Measurements from ENCODE around the gene FOXF2. TPM values are rescaled to one million over a fixed set of nuclear protein-coding genes. Genes with fewer than 3 reads are reported as not detected.
"Not testable (repeated sequence)": the region's sequence is repeated elsewhere in the genome, so short reads cannot be mapped to it uniquely, and the experiment has no call there.

Gene FOXF2
- total and polyA plus RNA-seq, 7 donors = 3.5 to 37.8 (median 18.2) TPM

DNA sequence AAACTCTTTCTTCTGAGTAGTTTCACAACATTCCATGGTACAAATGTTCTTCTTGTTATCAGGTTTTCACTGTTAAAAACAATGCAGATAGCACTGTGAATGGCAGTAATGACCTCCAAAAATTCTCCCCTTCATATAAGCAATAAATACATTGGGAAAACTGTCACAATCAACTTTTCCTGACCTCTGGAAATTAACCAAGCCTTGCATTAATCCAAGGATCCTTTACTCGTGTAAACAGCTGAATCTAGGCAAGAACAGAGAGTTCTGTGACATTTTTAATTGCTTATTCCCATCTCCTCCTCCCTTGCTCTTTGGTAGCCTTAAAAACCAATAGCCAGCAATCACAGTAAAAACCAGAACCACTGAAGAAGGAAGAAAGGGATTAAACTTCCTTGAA is 39.7 kb upstream of the FOXF2 start:
- Histone ChIP-seq H3K4me1 (no peaks in the 10 kb centered on the region), H3K9me3 (peaks cover 0 to 7% (median 4%) of the 10 kb centered on the region in 4 donors), H3K27ac (peak overlapping the region in 1 of 4 donors; percentile 20), H3K36me3 (no peaks in the 10 kb centered on the region), H3K4me3 (no peak overlapping the region), H3K27me3 (no peaks in the 10 kb centered on the region)
- WGBS, 2 donors = 16 to 35% methylated on average over 1 of the region's 1 CpG
- TF ChIP-seq EP300 (IDR thresholded peaks at IDR 0.05) = no peak
- TF ChIP-seq, protein P1, sequence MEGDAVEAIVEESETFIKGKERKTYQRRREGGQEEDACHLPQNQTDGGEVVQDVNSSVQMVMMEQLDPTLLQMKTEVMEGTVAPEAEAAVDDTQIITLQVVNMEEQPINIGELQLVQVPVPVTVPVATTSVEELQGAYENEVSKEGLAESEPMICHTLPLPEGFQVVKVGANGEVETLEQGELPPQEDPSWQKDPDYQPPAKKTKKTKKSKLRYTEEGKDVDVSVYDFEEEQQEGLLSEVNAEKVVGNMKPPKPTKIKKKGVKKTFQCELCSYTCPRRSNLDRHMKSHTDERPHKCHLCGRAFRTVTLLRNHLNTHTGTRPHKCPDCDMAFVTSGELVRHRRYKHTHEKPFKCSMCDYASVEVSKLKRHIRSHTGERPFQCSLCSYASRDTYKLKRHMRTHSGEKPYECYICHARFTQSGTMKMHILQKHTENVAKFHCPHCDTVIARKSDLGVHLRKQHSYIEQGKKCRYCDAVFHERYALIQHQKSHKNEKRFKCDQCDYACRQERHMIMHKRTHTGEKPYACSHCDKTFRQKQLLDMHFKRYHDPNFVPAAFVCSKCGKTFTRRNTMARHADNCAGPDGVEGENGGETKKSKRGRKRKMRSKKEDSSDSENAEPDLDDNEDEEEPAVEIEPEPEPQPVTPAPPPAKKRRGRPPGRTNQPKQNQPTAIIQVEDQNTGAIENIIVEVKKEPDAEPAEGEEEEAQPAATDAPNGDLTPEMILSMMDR (IDR thresholded peaks at IDR 0.05) = no peak
- no peak for DNase-seq
- intact Hi-C loops (cut with DNase I) = no loop called here

DNA sequence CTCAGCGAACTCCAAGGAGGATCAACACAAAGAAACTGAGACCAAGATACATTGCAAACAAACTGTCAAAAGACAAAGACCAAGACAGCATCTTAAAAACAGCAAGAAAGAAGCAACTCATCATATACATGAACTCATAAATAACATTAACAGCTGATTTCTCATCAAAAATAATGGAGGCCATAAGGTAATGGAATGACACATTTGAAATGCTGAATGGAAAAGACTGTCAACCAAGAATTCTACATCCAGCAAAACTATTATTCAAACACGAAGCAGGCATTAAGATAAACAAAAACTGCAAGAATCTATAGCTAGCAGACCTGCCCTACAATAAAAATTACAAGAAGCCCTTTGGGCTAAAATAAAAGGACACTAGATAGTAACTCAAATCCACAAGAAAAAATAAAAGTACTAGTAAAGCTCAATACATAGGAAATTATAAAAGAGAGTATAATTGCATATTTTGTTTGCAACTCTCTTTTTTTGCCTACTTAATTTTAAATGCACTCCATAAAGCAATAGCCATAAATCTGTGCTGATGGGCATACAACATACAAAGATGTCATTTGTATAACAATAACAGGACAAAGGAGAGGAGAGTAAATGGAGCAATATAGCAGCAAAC is 37.9 kb upstream of the FOXF2 start:
- H3K4me3 ChIP-seq = no peak overlapping the region
- H3K36me3 ChIP-seq = no peaks in the 10 kb centered on the region
- no peak for DNase-seq
- H3K27me3 ChIP-seq = no peaks in the 10 kb centered on the region
- H3K4me1 ChIP-seq = no peaks in the 10 kb centered on the region
- H3K27ac ChIP-seq = no peak overlapping the region
- intact Hi-C loops (cut with DNase I) = no loop called here
- TF ChIP-seq EP300 (IDR thresholded peaks at IDR 0.05) (no peak), POLR2A (IDR thresholded peaks at IDR 0.05) (no peak), POLR2AphosphoS5 (IDR thresholded peaks at IDR 0.05) (no peak)
- TF ChIP-seq, protein P1 (IDR thresholded peaks at IDR 0.05) = no peak
- H3K9me3 ChIP-seq = peaks cover 0 to 7% (median 4%) of the 10 kb centered on the region in 4 donors
- 87% methylated on average over 2 of the region's 2 CpGs for WGBS, 2 donors

DNA sequence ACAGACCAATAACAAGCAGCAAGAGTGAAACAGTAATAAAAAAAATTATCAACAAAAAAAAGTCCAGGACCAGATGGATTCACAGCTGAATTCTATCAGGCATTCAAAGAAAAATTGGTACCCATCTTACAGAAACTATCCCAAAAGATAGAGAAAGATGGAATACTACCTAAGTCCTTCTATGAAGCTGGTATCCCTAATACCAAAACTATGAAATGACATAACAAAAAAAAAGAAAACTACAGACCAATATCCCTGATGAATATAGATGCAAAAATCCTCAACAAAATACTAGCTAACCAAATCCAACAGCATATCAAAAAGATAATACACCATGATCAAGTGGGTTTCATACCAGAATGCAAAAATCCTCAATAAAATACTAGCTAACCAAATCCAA is 34.3 kb upstream of the FOXF2 start:
- H3K4me3 ChIP-seq, H3K36me3 ChIP-seq, H3K9me3 ChIP-seq, H3K27me3 ChIP-seq, DNase-seq, H3K27ac ChIP-seq, H3K4me1 ChIP-seq: not testable (repeated sequence)
- intact Hi-C loops (cut with DNase I) = loop anchor here (5.0 kb wide), 1 partner anchor 33 kb away; no protein-coding TSS in a partner anchor

DNA sequence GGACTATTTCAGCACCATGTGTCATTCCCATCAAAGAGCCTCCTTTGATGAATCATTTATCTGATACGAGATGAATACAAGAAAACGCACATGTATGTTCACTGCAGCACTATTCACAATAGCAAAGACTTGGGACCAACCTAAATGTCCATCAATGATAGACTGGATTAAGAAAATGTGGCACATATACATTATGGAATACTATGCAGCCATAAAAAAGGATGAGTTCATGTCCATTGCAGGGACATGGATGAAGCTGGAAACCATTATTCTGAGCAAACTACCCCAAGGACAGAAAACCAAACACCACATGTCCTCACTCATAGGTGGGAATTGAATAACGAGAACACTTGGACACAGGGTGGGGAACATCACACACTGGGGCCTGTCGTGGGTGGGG is 27.7 kb upstream of the FOXF2 start:
- H3K4me3 ChIP-seq; H3K27ac ChIP-seq; H3K36me3 ChIP-seq; H3K9me3 ChIP-seq; H3K27me3 ChIP-seq; intact Hi-C loops (cut with DNase I); DNase-seq: not testable (repeated sequence)
- peaks cover 0 to 14% (median 12%) of the 10 kb centered on the region in 4 donors for H3K4me1 ChIP-seq
- 85 to 95% methylated on average over 4 of the region's 4 CpGs for WGBS, 2 donors

DNA sequence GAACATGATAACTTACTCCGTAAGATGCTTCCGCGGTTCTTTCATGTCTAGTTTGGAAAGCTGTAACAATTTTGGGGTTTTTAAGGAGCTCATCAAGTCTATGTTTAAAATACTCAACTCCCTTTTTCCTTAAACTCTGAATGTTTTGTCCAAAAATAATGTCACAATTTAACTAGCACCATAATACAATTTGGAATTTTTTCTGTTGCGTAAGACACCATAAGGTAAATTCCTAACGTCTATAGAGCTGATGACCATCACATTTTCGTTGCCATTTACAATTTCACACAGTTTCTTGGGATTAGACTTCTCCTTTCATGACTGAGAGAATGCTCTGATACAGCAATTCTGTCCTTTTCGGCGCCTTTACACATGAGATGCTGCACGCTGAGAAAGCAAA is 26.7 kb upstream of the FOXF2 start:
- intact Hi-C loops (cut with DNase I) = no loop called here

More for the DNA sequence above, 26.7 kb upstream of the FOXF2 start:
- 82 to 88% methylated on average over 9 of the region's 9 CpGs for WGBS, 2 donors
- no peak for DNase-seq
- no peak for TF ChIP-seq POLR2AphosphoS5 (IDR thresholded peaks at IDR 0.05)
- no peak for TF ChIP-seq EP300 (IDR thresholded peaks at IDR 0.05)
- TF ChIP-seq, protein P1 (IDR thresholded peaks at IDR 0.05) = no peak
- no peak for TF ChIP-seq POLR2A (IDR thresholded peaks at IDR 0.05)
- no peaks in the 10 kb centered on the region for H3K36me3 ChIP-seq
- H3K4me3 ChIP-seq = no peak overlapping the region
- no peak overlapping the region for H3K27ac ChIP-seq
- H3K4me1 ChIP-seq = peaks cover 0 to 14% (median 12%) of the 10 kb centered on the region in 4 donors
- H3K9me3 ChIP-seq = no peaks in the 10 kb centered on the region
- no peaks in the 10 kb centered on the region for H3K27me3 ChIP-seq
